GM12801 (cell line): Measurements from ENCODE around the gene EXOC7.

Experiments
- CTCF ChIP-seq: IDR thresholded peaks from one replicate; pipeline ENCODE4 v1.5.1; 2011; ENCODE audit warnings: control low read depth; ENCODE audit not compliant: insufficient read length; ENCODE audit errors: extremely low read depth

Gene EXOC7

GRCh38 chr17:76103274-76104139, at the start of gene EXOC7:
TSS of gene EXOC7 (minus strand) at chr17:76103787. CDS start at chr17:76103692, 95 bp downstream.
- TF ChIP-seq CTCF = no peak

GRCh38 chr17:76153202-76153601, 49.6 kb upstream of the EXOC7 start:
- no peak for TF ChIP-seq CTCF

- no peak for TF ChIP-seq CTCF
These were observed 49.0 kb upstream of the EXOC7 start for GRCh38 chr17:76152591-76152990.

GRCh38 chr17:76151896-76152454, 48.4 kb upstream of the EXOC7 start:
- no peak for TF ChIP-seq CTCF

GRCh38 chr17:76150712-76151622, 47.4 kb upstream of the EXOC7 start:
- no peak for TF ChIP-seq CTCF

- no peak for TF ChIP-seq CTCF
These were observed 45.6 kb upstream of the EXOC7 start for GRCh38 chr17:76149214-76149613.

- TF ChIP-seq CTCF = no peak
These were observed 44.4 kb upstream of the EXOC7 start for GRCh38 chr17:76148015-76148326.
